Activated CD8-positive, alpha-beta memory T cell treated with anti-CD3 and anti-CD28 coated beads, Interleukin-2, amount 50 U/mL, for 4 hours (primary cell): ENCODE data around the gene CD82.
"Not testable (repeated sequence)": the region's sequence is repeated elsewhere in the genome, so short reads cannot be mapped to it uniquely, and the experiment has no call there.

ENCODE experiments used
- DNase-seq: peaks from one replicate; pipeline ENCODE4 v3.0.0-alpha.2; 2020

Gene CD82

GRCh38 chr11:44535191-44535980, 30.1 kb upstream of the CD82 start:
- no peak for DNase-seq

- no peak for DNase-seq
These were observed 28.5 kb upstream of the CD82 start for GRCh38 chr11:44536788-44537516.

DNA sequence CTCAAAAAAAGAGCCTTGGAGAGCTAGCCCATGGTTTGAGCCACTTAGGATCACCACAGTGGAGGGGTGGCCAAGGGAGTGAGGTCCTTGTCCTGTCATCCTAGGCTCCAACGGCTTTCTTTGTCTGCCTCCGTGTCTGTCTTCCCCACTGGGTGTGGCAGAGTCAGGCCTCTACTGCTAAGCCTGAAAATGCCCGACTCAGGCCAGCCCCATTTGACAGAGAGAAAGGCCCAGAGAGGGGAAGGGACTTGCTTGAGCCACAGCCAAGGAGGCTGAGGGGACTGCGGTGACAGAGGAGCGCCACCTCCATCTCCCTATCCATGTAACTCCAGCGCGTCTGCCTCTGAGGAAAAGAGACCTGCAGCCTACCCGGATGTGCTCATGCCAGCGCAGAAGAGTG, 27.8 kb upstream of the CD82 start:
- no peak for DNase-seq

GRCh38 chr11:44538375-44539054, 26.9 kb upstream of the CD82 start:
- peak; percentile 71 for DNase-seq

- no peak for DNase-seq
These were observed 25.5 kb upstream of the CD82 start for GRCh38 chr11:44539971-44540370.

GRCh38 chr11:44540667-44541066, 24.8 kb upstream of the CD82 start:
- DNase-seq, result no peak

- no peak for DNase-seq
These were observed 23.1 kb upstream of the CD82 start for GRCh38 chr11:44542372-44542771.

- DNase-seq, result not testable (repeated sequence)
These were observed 18.5 kb upstream of the CD82 start for GRCh38 chr11:44546984-44547383.

- not testable (repeated sequence) for DNase-seq
These were observed 17.9 kb upstream of the CD82 start for GRCh38 chr11:44547534-44547933.

- DNase-seq, result no peak
These were observed 17.3 kb upstream of the CD82 start for GRCh38 chr11:44548032-44548695.

GRCh38 chr11:44548961-44549749, 16.3 kb upstream of the CD82 start:
- DNase-seq, result not testable (repeated sequence)

GRCh38 chr11:44550123-44550522, 15.3 kb upstream of the CD82 start:
- DNase-seq, result no peak

GRCh38 chr11:44551456-44552139, 13.9 kb upstream of the CD82 start:
- no peak for DNase-seq

DNA sequence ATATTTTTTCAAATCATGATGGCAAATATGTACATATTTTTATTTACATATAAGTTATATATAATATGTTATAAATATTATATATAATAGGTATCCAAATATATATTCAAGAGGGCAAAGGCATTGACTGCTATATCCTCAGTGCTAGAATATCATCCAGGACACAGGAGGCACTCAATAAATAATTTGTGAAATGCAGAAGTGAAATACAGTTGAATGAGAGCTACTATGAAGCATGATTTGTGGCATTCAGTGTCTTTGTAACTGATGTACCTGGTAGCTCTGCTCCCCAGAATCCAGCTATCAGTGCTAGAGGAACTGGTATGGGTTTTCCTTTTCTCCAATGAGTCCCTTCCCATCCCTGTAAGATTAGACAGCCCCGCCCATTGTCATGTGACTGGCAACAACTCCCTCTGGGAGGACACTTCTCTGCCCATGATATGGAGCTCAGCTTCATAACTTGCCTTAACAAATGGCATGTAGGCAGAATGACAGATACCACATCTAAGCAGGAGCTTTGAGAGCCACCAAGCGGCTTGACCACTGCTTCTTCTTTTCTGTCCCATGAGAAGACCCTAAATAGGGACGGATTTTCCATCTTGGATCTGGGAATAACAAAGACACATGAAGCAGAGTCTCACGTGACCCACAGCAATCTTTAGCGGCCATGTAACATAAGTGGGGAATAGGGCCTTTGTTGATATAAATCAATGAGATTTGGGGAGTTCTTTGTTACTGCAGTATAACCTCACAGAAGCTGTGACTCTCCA, 10.2 kb upstream of the CD82 start:
- no peak for DNase-seq

DNA sequence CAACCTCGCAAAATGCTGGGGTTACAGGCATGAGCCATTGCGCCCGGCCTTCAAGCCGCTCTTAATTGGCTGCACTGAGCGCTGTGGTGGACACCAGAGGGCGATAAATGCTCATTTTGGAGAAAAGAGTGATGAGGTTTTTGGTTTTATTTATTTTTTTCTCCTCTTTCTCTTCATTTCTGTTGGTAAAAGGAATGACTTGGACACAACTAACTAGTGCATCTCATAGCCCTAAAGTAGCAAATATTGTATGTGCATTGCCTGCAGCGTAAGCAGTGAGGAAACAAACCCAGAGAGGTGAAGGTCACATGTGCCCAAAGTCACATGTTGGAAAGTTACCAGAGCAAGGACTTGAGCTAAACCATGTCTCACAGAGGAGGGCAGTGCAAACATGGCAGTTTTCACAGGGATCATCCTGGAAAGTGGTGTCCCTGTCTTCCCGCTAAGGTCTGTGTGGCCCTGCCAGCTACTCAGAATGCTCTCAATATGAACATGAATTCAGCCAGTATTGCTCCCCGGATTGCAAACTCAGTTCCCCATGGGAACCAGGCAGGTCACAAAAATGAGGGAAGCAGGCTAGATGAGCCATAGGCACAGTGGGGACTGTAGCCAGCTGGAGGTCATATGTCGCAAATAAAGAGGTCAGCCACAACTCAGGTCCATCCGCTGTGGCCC, 8.6 kb upstream of the CD82 start:
- peak; percentile 73 for DNase-seq

- DNase-seq, result no peak
These were observed 8.0 kb upstream of the CD82 start for GRCh38 chr11:44557464-44557863.

DNA sequence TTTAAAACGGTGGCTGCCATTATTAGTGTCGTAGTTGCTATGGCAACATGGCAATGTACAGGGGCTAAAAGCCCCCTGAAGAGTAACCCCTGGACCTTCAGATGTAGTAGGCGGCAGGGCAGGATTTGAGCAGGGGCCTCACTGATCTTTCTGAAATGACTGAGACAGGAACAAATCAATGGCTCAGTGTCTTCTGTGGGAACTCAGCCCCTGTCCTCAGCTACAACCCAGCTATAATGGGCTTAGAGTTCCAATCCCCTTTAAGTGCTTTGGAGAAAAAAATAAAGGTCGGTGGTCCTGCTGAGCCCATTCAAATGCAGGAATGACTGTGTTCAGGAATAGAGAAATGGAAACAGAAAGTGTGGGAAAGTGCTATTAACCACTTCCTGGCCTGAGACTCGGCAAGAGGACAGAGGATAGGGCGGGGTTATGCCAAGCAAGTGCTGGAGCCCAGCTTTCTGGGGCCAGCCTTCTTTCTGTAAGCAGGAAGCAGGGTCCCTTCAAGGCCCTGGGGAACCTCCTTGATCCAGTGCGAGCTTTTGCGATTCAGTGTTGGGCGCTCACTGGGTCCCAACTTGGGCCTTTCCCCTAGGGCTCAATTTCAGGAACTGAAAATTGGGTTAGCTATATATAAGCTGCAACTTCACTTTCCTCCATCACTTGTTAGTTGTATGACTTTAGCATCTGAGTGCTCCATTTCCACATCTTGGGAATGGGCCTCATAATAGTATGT, 6.1 kb upstream of the CD82 start:
- no peak for DNase-seq

DNA sequence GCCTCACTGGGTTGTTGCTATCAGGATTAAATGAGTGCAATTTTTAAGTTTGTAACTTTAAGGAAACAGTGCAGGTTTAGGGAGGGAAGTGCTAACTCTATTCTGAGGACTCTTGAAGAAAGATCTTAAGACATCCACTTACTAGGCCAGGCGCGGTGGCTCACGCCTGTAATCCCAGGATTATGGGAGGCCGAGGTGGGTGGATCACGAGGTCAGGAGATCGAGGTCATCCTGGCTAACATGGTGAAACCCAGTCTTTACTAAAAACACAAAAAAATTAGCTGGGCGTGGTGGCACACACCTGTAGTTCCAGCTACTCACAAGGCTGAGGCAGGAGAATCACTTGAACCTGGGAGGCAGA, 5.5 kb upstream of the CD82 start:
- DNase-seq, result not testable (repeated sequence)

- DNase-seq, result no peak
These were observed 4.1 kb upstream of the CD82 start for GRCh38 chr11:44561275-44561805.
